HG03432 (cell line): Measurements from ENCODE around the gene NPC1.

Source experiments
- ATAC-seq: cut with Tn5 transposase; IDR thresholded peaks from one replicate; pipeline ENCODE4 v1.9.1; 2021; ENCODE audit warnings: mild to moderate bottlenecking, moderate library complexity; ENCODE audit not compliant: unreplicated experiment

The NPC1 gene

DNA sequence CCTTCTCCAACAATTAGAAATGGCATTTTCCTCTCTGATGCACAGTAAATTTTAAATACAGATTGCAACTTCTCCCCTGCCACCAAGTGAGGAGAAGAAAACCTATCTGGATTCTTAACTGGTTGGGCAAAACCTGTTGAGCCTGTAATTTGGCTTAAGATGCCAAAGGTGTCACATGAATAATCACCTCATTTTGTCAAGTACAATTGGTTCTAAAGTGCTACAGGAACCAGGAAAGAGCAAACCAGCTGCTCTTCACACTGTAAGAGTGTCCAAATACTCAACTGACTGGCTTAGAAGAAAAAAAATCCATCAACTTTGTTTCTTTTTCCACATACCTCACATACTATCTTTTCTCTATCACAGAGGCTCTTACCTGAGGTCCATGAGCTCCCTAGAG, 35.4 kb downstream of the NPC1 start:
- ATAC-seq: no peak

DNA sequence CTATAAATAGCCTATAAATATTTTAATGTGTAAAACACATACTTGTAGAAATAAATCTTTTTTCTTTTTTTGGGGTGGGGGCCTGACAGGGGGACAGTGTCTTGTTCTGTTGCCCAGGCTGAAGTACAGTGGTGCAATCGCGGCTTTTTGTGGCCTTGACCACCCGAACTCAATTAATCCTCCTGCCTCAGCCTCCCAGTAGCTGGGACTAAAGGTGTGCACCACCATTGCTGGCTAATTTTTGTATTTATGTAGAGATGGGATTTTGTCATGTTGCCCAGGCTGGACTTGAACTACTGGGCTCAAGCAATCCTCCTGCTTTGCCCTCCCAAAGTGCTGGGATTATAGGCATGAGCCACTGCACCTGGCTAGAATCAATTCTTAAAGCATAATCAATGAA, 37.6 kb downstream of the NPC1 start:
- no peak for ATAC-seq

DNA sequence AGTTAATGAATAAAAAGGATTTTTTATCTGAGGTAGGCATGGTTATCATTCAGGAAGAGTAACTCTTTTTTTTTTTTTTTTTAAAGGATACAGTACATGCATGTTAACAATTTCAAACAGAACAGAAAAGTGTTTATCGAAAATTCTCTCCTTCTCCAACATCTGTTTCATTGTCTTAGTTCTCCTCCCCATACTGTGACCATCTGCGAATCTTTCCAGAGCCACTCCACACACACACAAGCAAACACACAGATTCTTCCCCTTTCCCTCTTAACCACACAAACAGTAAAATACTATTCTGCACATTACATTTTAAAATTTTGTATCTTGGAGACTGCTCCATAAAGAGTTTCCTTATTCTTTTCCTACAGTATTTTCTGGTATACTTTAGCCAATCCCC, 38.0 kb downstream of the NPC1 start:
- no peak for ATAC-seq

DNA sequence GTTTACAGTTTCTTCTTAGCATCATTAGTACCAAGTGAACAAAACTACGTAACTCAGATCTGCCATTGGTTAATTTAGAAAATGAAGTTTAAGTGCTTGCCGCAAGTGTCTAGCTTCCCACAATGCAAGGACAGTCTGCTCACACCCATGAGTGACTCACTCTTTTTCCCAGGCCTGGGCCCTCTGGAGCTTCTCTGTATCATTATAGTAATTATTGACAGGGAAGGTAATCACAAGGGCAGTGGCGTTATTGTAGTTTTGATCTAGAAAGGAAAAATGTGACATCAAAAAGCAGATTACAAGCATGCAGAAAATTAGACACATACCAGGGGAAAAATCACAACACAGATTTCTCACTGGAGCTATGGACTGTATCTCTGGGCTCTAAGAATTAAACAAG, 38.5 kb downstream of the NPC1 start:
- ATAC-seq: no peak

DNA sequence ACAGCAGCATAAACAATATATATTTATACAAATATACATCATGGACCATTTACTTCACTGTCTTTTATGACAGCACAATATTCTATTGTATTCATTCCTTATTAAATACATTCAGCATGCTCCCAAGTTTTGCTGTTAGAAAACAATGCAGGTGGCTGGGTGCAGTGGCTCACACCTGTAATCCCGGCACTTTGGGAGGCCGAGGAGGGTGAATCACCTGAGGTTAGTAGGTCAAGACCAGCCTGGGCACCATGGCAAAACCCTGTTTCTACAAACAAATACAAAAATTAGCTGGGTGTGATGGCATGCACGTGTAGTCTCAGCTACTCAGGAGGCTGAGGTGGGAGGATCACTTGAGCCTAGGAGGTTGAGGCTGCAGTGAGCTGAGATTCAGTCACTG, 39.0 kb downstream of the NPC1 start:
- no peak for ATAC-seq

DNA sequence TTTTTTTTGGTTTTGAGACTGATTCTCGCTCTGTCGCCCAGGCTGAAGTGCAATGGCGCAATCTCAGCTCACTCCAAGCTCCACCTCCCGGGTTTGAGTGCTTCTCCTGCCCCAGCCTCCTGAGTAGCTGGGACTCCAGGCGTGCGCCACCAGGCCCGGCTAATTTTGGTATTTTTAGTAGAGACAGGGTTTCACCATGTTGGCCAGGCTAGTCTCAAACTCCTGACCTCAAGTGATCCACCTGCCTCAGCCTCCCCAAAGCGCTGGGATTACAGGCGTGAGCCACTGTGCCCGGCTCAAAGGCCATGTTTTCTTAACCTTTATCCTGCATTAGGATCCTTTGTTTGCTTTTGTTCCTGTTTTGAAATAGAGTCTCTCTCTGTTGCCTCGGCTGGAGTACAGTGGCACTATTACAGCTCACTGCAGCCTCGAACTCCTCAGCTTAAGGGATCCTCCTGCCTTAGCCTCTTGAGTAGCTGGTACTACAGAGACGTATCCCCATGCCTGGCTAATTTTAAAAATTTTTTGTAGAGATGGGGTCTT, 41.0 kb downstream of the NPC1 start:
- no peak for ATAC-seq

DNA sequence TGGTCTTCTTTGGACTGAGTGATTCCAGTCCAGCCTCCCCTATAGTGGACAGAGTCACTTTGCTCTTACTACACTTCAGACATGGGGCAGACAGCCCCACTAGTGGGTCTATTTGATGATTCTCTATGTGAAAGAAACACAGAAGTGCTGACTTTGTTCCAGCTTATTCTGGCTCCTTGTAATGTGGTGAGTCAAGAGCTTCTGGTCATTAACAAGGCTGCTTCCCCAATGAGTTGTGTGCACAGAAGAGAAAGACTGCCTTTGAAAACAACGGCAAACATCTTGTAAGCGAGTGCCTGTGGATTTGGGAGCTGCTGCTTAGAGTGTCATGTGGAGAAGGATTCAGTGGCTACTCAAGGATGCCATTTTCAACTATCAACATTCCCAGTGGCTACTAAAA, 43.8 kb downstream of the NPC1 start:
- no peak for ATAC-seq

DNA sequence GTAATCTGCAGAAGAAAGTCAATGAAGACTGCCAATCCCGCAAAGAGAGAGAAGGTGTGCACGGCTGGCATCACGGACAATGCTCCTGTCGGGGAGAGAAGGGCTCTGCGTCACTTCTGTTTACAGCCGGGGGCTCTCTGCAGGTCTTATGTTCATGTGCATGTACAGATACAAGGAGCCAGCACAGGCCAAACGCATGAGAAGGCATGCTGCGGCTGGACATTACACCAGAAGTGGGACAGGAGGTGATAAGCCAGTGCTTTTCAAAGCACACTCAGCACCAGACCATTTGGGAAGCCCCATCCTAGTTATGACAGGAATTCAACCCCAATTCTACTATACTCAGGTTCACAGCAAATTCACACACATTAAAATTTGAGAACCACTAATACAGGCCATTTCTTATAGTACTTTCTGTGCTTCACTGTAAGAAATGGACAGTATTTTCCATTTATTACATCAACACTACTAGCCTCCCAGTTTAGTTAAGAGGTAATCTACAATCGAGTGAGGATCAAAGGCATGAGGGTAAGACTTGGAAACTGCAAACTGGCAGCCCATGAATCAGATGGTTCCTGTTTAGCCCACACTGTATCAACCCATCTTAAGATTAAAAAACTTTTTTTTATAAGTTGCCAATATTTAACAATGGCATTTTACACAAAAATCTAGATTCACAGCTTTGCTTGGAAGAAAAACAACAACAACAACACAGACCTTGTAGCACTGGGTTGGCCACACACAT, 44.8 kb downstream of the NPC1 start:
- ATAC-seq: no peak

DNA sequence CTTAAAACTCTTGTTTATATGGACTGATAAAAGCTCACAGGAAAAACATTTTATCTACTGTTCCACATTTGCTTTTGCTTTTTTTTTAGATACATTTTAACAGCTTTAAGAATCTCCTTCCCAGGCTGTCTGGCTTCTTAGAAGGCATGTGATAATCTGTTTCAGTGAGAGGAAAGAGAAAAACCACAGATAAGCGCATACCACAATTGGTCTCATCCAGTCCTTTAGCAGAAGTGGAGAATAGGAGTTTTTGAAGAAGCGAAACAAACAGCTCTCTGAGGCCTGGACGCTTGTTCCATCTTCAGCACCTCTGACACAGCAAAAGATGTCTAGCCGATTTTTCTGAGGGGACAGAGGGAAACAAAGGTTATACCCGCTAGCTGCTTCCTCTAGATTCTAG, 45.4 kb downstream of the NPC1 start:
- peak; percentile 74 for ATAC-seq

DNA sequence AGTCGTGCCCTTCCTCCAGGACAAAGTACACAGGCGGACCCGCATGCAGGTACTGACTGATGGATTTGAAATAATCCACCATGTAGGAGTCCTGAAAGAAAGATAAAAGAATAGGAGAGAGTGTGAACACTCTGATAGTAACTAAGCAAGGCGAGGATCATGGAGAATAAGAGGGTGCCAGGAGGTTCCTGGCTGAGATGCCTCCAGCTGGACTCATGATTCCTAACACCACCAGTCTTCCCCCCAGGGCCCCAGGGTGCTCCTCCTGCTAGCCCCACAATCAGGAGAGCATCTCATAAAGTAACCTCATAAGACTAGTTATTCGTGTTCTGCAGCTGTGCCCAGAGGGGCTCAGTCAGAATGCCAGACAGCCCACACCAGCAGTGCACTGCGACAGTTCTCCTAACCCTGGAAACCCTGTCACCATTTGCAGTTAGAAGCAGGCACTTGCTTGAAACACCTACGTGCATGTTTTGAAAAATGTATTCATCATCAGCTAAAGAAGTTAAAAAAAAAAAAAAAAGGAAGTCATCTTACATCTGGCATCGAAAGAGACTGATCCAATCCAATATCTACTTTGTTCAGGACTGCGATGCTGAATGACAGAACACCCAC, 46.3 kb downstream of the NPC1 start:
- no peak for ATAC-seq

DNA sequence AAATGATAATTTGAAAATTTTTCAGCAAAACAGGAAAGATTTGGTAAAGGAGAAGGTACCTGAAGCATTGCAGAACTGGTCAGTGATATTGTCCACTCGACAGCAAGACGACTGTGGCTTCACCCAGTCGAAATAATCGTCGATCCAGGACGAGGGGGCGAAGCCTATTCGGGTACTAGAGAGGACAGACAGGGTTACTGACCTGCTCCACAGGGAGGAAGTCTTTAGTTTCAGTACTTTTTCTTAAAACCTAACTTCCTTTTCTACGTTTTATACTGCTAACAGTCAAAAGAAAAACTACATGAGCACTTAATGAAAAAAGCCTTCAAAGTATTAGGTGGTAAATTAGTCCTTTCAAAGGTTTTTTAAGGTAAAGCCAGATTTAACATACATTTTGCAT, 47.0 kb downstream of the NPC1 start:
- no peak for ATAC-seq

DNA sequence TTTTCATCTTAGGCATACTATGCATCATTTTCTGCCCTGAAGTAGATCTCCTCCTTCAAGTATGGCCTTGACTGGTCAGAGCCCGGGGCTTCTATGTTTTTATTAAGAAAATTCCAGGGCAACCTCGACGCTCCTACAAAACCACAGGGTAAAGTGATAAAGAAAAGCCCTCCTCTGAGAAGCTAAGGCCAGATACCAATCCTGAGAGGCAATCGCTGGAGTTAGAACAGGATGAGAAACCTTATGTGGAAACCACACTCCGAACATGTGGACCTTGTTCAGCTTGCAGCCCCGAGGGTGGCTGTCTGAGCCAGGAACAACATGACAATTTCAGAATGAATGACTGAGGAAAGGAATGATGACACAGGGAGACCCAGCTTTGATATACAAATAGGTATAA, 47.4 kb downstream of the NPC1 start:
- ATAC-seq: no peak

DNA sequence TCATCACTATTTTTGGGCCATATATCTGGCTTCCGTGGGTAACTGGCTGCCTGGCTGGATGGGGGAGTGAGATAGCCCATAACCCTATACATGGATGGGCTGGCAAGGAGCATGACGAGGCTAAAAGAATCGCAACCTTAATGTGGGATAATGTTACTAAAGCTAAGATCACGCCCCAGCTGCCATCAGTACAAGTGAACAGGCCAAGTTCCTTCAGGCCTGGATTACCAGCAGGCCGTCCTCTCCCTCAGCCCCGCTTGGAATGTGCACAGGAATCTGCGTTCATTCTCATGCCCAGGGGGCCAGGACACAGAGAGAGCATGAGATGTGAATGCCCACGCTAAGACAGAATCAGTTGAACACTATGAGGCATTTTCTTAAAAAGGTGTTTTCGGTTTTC, 48.3 kb downstream of the NPC1 start:
- ATAC-seq: no peak

DNA sequence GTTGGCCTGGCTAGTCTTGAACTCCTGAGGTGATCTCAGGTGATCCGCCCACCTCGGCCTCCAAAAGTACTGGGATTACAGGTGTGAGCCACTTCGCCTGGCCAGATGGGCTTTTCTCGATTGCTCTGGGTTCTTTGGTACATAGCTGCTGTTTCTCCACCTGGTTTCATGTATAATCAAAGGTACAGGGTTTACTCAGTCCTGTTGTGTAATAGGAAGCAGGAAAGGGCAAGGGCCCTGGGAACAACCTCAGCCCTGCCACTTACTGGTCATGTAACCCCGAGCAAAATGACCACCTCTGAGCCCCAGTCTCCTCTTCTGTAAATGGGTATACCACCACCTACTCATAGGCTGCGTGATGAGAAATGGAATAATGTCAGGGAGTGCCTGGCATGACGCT, 49.0 kb downstream of the NPC1 start:
- no peak for ATAC-seq

DNA sequence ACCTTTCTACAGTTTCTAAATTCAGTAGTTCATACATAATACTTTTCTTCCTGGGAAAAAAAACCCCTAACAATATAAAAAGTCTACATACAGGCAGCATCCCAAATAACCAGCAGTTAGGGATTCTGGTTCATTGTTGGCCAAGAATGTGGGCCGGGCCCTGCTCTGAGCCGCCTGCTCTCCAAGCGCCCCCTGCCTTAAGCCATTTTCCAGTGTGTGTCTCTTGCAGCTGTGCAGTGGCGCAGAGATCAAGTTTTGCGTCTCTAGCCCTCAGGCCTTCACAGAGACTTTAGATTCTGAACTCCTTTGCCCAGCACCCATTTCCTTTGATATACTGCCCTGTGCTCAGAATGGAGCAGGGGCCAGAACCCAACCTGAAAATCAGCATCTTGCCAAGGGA, 50.1 kb downstream of the NPC1 start:
- ATAC-seq: no peak

DNA sequence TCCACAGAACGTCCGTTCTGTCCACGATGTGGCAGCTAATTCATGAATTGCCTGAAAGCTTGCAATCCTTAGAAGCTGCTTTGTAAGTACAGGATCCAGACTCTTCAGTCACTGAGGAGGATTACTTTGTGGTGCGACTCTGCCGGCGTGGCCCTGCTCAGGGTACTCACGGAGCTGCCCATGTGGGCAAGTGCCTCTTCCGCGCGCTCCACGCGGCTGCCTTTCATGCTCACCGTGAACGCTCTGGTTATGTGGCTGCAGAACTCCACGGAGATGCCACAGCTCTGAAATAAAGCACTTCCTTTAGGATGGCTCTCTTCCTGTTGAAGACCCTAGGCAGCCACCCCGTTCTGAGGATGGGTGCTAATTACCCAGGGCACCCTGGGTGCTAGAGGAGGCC, 52.0 kb downstream of the NPC1 start:
- no peak for ATAC-seq

DNA sequence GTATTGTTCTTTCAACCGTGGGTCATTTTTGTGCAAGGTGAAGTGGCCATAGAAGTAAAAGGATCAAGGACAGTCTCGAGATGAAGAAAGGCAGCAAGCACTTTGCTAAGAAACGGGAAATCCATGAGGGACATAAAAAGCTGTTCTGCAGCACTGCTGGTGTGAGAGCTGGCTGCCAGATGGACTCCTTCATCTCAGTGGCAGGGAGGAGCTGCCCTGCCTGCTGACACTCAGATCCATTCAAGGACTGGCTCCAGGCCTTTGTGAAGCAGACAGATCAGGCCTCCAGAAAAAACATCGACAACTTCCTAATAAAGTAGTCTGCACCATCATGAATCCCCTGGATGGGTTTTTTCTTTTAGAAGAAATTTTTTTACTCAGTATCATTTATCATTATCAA, 53.5 kb downstream of the NPC1 start:
- ATAC-seq: no peak

DNA sequence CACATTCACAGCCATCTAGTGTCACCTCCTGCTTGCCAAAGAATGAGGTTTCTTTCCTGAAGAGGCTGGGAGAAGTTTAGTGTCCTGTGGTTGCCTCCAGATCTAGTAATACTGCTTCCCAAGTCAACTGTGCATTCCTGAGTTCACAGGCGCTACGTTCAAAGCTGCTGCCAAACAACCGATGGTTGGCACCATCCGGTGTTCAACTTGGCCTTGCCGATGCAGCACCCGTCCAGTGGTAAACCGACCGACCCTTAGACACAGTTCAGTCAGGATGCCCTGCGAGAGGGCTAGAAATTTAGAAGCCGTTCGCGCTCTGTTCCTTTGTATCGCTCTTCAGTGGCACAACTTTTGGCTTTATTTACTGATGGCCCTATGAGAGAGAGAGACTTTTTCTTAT, 54.4 kb downstream of the NPC1 start:
- ATAC-seq: no peak

DNA sequence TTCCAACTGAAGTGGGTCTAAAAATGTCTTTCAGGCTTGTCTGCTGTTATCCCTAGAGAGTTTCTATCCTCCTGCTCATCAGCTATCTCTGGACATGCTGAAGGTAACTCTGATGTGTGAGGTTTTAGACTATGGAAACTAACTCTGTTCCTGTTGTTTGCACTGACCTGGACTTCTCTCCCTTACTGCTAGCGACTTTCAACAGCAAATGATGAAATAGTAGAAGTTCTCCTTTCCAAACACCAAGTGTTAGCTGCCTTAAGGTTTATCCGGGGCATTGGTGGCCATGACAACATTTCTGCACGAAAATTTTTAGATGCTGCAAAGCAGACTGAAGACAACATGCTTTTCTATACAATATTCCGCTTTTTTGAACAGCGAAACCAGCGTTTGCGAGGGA, 56.1 kb downstream of the NPC1 start:
- ATAC-seq: no peak

DNA sequence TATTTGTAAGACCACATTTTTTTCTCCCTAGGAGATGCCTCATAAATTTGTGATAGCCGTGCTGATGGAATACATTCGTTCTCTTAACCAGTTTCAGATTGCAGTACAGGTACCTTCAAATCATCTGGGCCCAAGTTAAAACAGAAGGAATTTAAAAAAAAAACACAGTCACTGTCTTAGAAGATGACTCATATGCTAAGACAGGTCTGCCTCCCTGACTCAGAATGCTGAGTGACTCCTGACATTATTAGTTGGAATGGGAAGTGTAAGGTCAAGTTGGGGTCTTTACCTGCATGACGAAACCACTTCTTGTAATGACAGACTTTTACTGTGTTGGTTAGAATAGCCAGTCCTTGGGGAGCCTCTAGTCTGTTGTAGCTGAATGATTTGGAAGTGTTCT, 56.7 kb downstream of the NPC1 start:
- ATAC-seq: no peak

DNA sequence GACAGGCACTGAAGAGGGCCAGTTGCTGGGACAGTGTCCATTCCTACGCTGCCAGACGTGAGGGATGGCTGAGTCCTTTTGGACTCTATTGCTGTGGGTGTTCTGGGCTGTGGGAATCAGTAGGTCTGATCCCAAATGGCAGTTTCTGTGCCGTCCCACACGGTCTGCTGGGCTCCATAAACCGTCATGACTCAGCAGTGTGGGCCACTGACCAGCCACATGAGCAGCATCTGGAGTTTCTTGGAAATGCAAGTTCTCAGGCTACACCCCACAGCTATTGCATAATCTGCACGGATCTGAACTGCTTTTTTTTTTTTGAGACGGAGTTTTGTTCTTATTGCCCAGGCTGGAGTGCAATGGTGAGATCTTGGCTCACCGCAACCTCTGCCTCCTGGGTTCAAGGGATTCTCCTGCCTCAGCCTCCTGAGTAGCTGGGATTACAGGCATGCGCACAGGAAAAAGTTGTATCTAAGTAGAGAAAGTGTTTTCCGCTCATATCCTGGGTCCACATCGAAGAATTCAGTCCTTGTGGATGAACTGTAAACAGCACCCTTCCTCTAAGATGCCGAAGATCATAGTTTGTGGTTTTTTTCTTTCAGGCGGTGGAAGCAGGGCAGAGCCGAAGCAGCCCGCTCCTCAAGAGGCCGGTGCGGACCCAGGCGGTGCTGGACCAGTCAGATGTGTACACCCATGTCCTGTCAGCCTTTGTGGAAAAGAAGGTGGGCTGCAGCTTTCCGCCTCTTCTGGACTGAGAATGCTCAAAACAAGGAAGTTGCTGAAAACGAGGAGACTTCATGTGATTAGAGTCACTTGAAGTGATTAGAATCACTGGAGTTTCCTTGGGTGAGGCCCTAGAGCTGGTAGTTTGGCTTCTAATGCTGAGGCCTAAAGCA, 57.5 kb downstream of the NPC1 start:
- ATAC-seq: no peak
